CD14-positive monocyte (primary cell): ENCODE measurements around the gene ZNF417. TPM values are rescaled to one million over a fixed set of nuclear protein-coding genes. Genes with fewer than 3 reads are reported as not detected.
A peak's percentile ranks its signal among the peaks of the same experiment; 100 is the strongest.

Source experiments
- DNase-seq, 3 donors: peaks; one replicate each; pipeline ENCODE4 v3.0.0-alpha.2; 2011 to 2022
- H2AFZ ChIP-seq: 2 replicates; pipeline ENCODE4 v1.6.0; 2012; ENCODE audit warnings: mild to moderate bottlenecking, low read depth, low read length, inconsistent platforms; ENCODE audit not compliant: insufficient read depth, poor library complexity, severe bottlenecking
- H3K27ac ChIP-seq, 2 donors: 1 replicate in 1 of 2; 2 replicates in 1 of 2; pipeline ENCODE4 v1.5.1; 2012 to 2013; ENCODE audit warnings: low read length in 2 of 2, control low read depth in 1 of 2, inconsistent platforms in 1 of 2, low read depth in 1 of 2, mild to moderate bottlenecking in 1 of 2
- H3K27me3 ChIP-seq, 2 donors: one replicate each; pipeline versions ENCODE4 v1.6.0 to v1.6.1; 2011 to 2013; ENCODE audit warnings: low read length in 2 of 2; ENCODE audit not compliant: control insufficient read depth in 2 of 2, insufficient read depth in 2 of 2
- H3K36me3 ChIP-seq, 2 donors: replicated peaks in 1 of 2; 1 replicate in 1 of 2; 2 replicates in 1 of 2; pipeline versions ENCODE4 v1.5.1 to v1.6.1; 2012 to 2013; ENCODE audit warnings: low read length in 2 of 2, control low read depth in 1 of 2, inconsistent platforms in 1 of 2, mild to moderate bottlenecking in 1 of 2; ENCODE audit not compliant: insufficient read depth in 2 of 2, control insufficient read depth in 1 of 2
- H3K4me1 ChIP-seq, 2 donors: 1 replicate in 1 of 2; 2 replicates in 1 of 2; pipeline versions ENCODE4 v1.5.1 to v1.6.1; 2012 to 2013; ENCODE audit warnings: low read length in 2 of 2, control low read depth in 1 of 2, inconsistent platforms in 1 of 2, mild to moderate bottlenecking in 1 of 2, moderate library complexity in 1 of 2; ENCODE audit not compliant: insufficient read depth in 2 of 2, control insufficient read depth in 1 of 2
- H3K4me2 ChIP-seq: replicated peaks from 2 replicates; pipeline ENCODE3; 2012; ENCODE audit warnings: low read length, moderate library complexity, mild to moderate bottlenecking; ENCODE audit not compliant: poor library complexity, severe bottlenecking; ENCODE audit errors: extremely low read depth
- H3K4me3 ChIP-seq, 3 experiments: fragments of 200-600 bp in 1 of 3; sonication (generic) in 1 of 3; replicated peaks in 1 of 3; 1 replicate in 2 of 3; 2 replicates in 1 of 3; pipeline ENCODE4 v1.5.1; 2011 to 2013; ENCODE audit warnings: low read length in 3 of 3, mild to moderate bottlenecking in 3 of 3, control low read depth in 2 of 3, low read depth in 2 of 3, inconsistent platforms in 1 of 3, moderate library complexity in 1 of 3
- H3K79me2 ChIP-seq: 2 replicates; pipeline ENCODE4 v1.6.0; 2012; ENCODE audit warnings: mild to moderate bottlenecking, control low read depth, inconsistent platforms, low read length, moderate library complexity; ENCODE audit not compliant: insufficient read depth
- H3K9ac ChIP-seq: 2 replicates; pipeline ENCODE4 v1.6.0; 2017; ENCODE audit warnings: low read length, mild to moderate bottlenecking; ENCODE audit not compliant: insufficient read depth, poor library complexity, severe bottlenecking
- H3K9me3 ChIP-seq, 2 donors: replicated peaks in 1 of 2; 1 replicate in 1 of 2; 2 replicates in 1 of 2; pipeline versions ENCODE4 v1.5.1 to v1.6.1; 2012 to 2013; ENCODE audit warnings: low read length in 2 of 2, control low read depth in 1 of 2; ENCODE audit not compliant: control insufficient read depth in 1 of 2, insufficient read depth in 1 of 2
- H4K20me1 ChIP-seq: 2 replicates; pipeline ENCODE4 v1.6.0; 2012; ENCODE audit warnings: mild to moderate bottlenecking, low read length, control low read depth, moderate library complexity; ENCODE audit not compliant: insufficient read depth
- H3K27ac Mint-ChIP-seq, 7 donors: one replicate each; pipeline ENCODE4 v1.8.0; 2020; ENCODE audit warnings: mild to moderate bottlenecking in 7 of 7, mixed read lengths in 7 of 7, moderate library complexity in 6 of 7, inconsistent platforms in 2 of 7
- H3K27me3 Mint-ChIP-seq, 3 donors: one replicate each; pipeline ENCODE4 v1.8.0; 2021 to 2022; ENCODE audit warnings: low read depth in 3 of 3, mild to moderate bottlenecking in 3 of 3, mixed read lengths in 3 of 3, moderate library complexity in 3 of 3, inconsistent platforms in 1 of 3
- H3K36me3 Mint-ChIP-seq, 2 donors: one replicate each; pipeline ENCODE4 v1.8.0; 2020; ENCODE audit warnings: mixed read lengths in 2 of 2, inconsistent platforms in 1 of 2, mild to moderate bottlenecking in 1 of 2
- H3K4me1 Mint-ChIP-seq: one replicate; pipeline ENCODE4 v1.8.0; 2020; ENCODE audit warnings: mild to moderate bottlenecking, mixed read lengths
- H3K4me3 Mint-ChIP-seq, 2 donors: one replicate each; pipeline ENCODE4 v1.8.0; 2020; ENCODE audit warnings: mild to moderate bottlenecking in 2 of 2, mixed read lengths in 2 of 2, moderate library complexity in 1 of 2
- H3K9me3 Mint-ChIP-seq, 7 donors: one replicate each; pipeline ENCODE4 v1.8.0; 2020 to 2022; ENCODE audit warnings: mixed read lengths in 7 of 7, mild to moderate bottlenecking in 6 of 7, moderate library complexity in 6 of 7, inconsistent platforms in 2 of 7
- WGBS: methylation state at CpG from one replicate; pipeline ENCODE4 v1.1.5; 2013; ENCODE audit warnings: missing lambda C conversion rate; ENCODE audit not compliant: insufficient coverage; 5-methylcytosine and 5-hydroxymethylcytosine counted together
- intact Hi-C, 2 donors: fragments of 100-400 bp; cut with micrococcal nuclease; formaldehyde crosslinking; loops; one replicate each; pipeline versions ENCODE4 v1.15.0 to v1.15.1; 2023
- polyA plus RNA-seq, 3 donors: library from polyadenylated mRNA; depleted of rRNA in 1 of 3; unstranded in 2 of 3; stranded (reverse) in 1 of 3; fragments of 300-500 nt in 2 of 3; fragments of >200 nt in 1 of 3; fragmentation: Illumina TruSeq in 2 of 3; gene quantifications; 1 replicate in 2 of 3; 2 replicates in 1 of 3; pipeline ENCODE4 v1.2.3, GENCODE V29; 2012 to 2021
- TF ChIP-seq, protein P1 (sequence below): fragments of 200-600 bp; IDR thresholded peaks from one replicate; pipeline ENCODE4 v1.8.0; 2022; ENCODE audit warnings: antibody characterized with exemption, mild to moderate bottlenecking

ZNF417 gene
- polyA plus RNA-seq, 3 donors: 0.39 to 6.8 (median 0.70) TPM

GRCh38 chr19:57888560-57889231 lies 27.7 kb downstream of the ZNF417 start, which contains the start of gene ZNF814:
ZNF814 (minus strand) TSS chr19:57889037; CDS start chr19:57888802, 235 bp downstream.
- 2% methylated on average over 40 of the region's 43 CpGs for WGBS
- Histone ChIP-seq H2AFZ (peak within 1 kb of the TSS; percentile 77), H3K9ac (peak within 1 kb of the TSS; percentile 48), H3K9me3 (peaks cover 66 to 76% of the 10 kb centered on the region in 2 donors), H4K20me1 (no peaks in the 10 kb centered on the region), H3K4me3 (peak within 1 kb of the TSS; percentile 58 to 79 (median 65)), H3K27ac (peak within 1 kb of the TSS; percentile 19 to 34), H3K4me1 (peaks cover 12 to 14% of the 10 kb centered on the region in 2 donors), H3K4me2 (peak within 1 kb of the TSS; percentile 77), H3K27me3 (no peaks in the 10 kb centered on the region), H3K79me2 (peaks cover 15% of the 10 kb centered on the region), H3K36me3 (peaks cover 0 to 17% of the 10 kb centered on the region in 2 donors)
- intact Hi-C loops: no loop called here
- H3K27ac Mint-ChIP-seq: peak within 1 kb of the TSS in 4 of 7 donors; percentile 41 to 78 (median 72)
- peaks cover 26 to 34% of the 10 kb centered on the region in 2 donors for H3K36me3 Mint-ChIP-seq
- TF ChIP-seq, protein P1, sequence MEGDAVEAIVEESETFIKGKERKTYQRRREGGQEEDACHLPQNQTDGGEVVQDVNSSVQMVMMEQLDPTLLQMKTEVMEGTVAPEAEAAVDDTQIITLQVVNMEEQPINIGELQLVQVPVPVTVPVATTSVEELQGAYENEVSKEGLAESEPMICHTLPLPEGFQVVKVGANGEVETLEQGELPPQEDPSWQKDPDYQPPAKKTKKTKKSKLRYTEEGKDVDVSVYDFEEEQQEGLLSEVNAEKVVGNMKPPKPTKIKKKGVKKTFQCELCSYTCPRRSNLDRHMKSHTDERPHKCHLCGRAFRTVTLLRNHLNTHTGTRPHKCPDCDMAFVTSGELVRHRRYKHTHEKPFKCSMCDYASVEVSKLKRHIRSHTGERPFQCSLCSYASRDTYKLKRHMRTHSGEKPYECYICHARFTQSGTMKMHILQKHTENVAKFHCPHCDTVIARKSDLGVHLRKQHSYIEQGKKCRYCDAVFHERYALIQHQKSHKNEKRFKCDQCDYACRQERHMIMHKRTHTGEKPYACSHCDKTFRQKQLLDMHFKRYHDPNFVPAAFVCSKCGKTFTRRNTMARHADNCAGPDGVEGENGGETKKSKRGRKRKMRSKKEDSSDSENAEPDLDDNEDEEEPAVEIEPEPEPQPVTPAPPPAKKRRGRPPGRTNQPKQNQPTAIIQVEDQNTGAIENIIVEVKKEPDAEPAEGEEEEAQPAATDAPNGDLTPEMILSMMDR: peak; percentile 11
- peak; percentile 41 to 56 (median 51) for DNase-seq
- peaks cover 22% of the 10 kb centered on the region for H3K4me1 Mint-ChIP-seq
- peak within 1 kb of the TSS; percentile 85 to 89 for H3K4me3 Mint-ChIP-seq
- peaks cover 0 to 2% (median 1%) of the 10 kb centered on the region in 3 donors for H3K27me3 Mint-ChIP-seq
- peaks cover 33 to 89% (median 82%) of the 10 kb centered on the region in 7 donors for H3K9me3 Mint-ChIP-seq

DNA sequence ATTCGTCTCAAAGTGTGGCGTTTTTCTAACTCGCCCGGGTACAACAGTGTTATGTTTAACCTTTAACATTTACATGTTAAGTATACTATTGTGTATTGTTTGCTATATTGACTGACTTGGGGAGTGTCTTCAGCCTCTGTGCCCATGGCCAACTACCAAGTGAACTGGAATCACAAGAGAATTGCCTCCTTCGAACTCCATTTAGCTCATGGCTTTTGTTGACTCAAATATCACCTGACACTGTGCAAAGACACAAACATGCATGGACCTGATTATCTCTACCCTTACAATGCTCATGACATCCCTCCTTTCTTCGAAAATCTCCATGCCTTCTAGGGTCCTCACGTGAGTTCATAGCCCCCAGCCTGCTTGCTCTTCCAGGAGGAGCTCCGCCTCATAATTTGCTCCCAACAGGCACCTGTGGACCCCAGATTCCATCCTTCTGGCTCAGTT lies 28.3 kb downstream of the ZNF417 start:
- Histone ChIP-seq H3K4me3 (peak overlapping the region; percentile 58 to 79 (median 65)), H3K79me2 (peaks cover 15% of the 10 kb centered on the region), H2AFZ (peak overlapping the region; percentile 77), H3K36me3 (peaks cover 0 to 17% of the 10 kb centered on the region in 2 donors), H3K9ac (peak overlapping the region; percentile 48), H3K27ac (peak overlapping the region in 1 of 2 donors; percentile 34), H4K20me1 (no peaks in the 10 kb centered on the region), H3K4me2 (peak overlapping the region; percentile 77), H3K4me1 (peaks cover 12 to 14% of the 10 kb centered on the region in 2 donors), H3K9me3 (peaks cover 71 to 82% of the 10 kb centered on the region in 2 donors), H3K27me3 (no peaks in the 10 kb centered on the region)
- H3K27me3 Mint-ChIP-seq: peaks cover 0 to 2% (median 1%) of the 10 kb centered on the region in 3 donors
- H3K4me3 Mint-ChIP-seq: peak overlapping the region; percentile 85 to 89
- no peak for DNase-seq
- intact Hi-C loops: no loop called here
- H3K9me3 Mint-ChIP-seq: peaks cover 36 to 93% (median 87%) of the 10 kb centered on the region in 7 donors
- peaks cover 22% of the 10 kb centered on the region for H3K4me1 Mint-ChIP-seq
- peak overlapping the region in 2 of 7 donors; percentile 41 to 75 for H3K27ac Mint-ChIP-seq
- WGBS: 2% methylated on average over 4 of the region's 8 CpGs
- TF ChIP-seq, protein P1: no peak
- H3K36me3 Mint-ChIP-seq: peaks cover 31 to 39% of the 10 kb centered on the region in 2 donors
